GM12875 (cell line): ENCODE measurements around the gene STRIP1.

Source experiments
- H3K4me3 ChIP-seq: one replicate; pipeline ENCODE4 v1.5.1; 2011; ENCODE audit warnings: low read depth, low read length, control low read depth
- CTCF ChIP-seq: IDR thresholded peaks from 2 replicates; pipeline ENCODE4 v1.5.1; 2011; ENCODE audit warnings: low read depth, mild to moderate bottlenecking, control low read depth, inconsistent platforms, low read length, moderate library complexity, borderline replicate concordance; ENCODE audit not compliant: insufficient read depth

The STRIP1 gene

GRCh38 chr1:110064576-110065337 lies 30.3 kb downstream of the STRIP1 start:
- no peak for TF ChIP-seq CTCF
- no peak overlapping the region for H3K4me3 ChIP-seq

- no peak overlapping the region for H3K4me3 ChIP-seq
- no peak for TF ChIP-seq CTCF
These were observed 31.4 kb downstream of the STRIP1 start for GRCh38 chr1:110065841-110066240.

GRCh38 chr1:110067479-110067892 lies 33.1 kb downstream of the STRIP1 start:
- TF ChIP-seq CTCF, result no peak
- H3K4me3 ChIP-seq, result no peak overlapping the region

GRCh38 chr1:110067893-110068645 lies 33.6 kb downstream of the STRIP1 start:
- H3K4me3 ChIP-seq, result no peak overlapping the region
- TF ChIP-seq CTCF, result no peak

GRCh38 chr1:110068646-110069403 lies 34.4 kb downstream of the STRIP1 start:
- H3K4me3 ChIP-seq, result no peak overlapping the region
- no peak for TF ChIP-seq CTCF

GRCh38 chr1:110069404-110070281 lies 35.2 kb downstream of the STRIP1 start:
- no peak overlapping the region for H3K4me3 ChIP-seq

More at GRCh38 chr1:110069404-110070281, 35.2 kb downstream of the STRIP1 start:
- no peak for TF ChIP-seq CTCF
